Retinal pigment epithelial cell (primary cell): ENCODE data around the gene PERM1.
A peak's percentile ranks its signal among the peaks of the same experiment; 100 is the strongest.

ENCODE experiments used
- DNase-seq: peaks from one replicate; pipeline ENCODE4 v3.0.0-alpha.2; 2010; ENCODE audit warnings: low read depth
- H3K4me3 ChIP-seq: 2 replicates; pipeline ENCODE4 v1.5.1; 2011; ENCODE audit warnings: mild to moderate bottlenecking, low read length, control low read depth, moderate library complexity
- TF ChIP-seq, protein P1 (sequence below): conservative IDR thresholded peaks from 2 replicates; pipeline ENCODE4 v1.5.1; 2011; ENCODE audit warnings: low read depth, low read length, control low read depth, inconsistent platforms

PERM1 gene

DNA sequence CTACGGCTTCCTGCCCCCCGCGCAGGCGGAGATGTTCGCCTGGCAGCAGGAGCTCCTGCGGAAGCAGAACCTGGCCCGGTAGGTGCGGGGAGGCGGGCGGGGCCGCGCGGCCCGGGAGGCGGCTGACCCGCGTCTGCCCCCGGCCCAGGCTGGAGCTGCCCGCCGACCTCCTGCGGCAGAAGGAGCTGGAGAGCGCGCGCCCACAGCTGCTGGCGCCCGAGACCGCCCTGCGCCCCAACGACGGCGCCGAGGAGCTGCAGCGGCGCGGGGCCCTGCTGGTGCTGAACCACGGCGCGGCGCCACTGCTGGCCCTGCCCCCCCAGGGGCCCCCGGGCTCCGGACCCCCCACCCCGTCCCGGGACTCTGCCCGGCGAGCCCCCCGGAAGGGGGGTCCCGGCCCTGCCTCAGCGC is 39.5 kb downstream of the PERM1 start:
- peak overlapping the region; percentile 42 for H3K4me3 ChIP-seq
- DNase-seq, result no peak
- TF ChIP-seq, protein P1, sequence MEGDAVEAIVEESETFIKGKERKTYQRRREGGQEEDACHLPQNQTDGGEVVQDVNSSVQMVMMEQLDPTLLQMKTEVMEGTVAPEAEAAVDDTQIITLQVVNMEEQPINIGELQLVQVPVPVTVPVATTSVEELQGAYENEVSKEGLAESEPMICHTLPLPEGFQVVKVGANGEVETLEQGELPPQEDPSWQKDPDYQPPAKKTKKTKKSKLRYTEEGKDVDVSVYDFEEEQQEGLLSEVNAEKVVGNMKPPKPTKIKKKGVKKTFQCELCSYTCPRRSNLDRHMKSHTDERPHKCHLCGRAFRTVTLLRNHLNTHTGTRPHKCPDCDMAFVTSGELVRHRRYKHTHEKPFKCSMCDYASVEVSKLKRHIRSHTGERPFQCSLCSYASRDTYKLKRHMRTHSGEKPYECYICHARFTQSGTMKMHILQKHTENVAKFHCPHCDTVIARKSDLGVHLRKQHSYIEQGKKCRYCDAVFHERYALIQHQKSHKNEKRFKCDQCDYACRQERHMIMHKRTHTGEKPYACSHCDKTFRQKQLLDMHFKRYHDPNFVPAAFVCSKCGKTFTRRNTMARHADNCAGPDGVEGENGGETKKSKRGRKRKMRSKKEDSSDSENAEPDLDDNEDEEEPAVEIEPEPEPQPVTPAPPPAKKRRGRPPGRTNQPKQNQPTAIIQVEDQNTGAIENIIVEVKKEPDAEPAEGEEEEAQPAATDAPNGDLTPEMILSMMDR, result no peak

DNA sequence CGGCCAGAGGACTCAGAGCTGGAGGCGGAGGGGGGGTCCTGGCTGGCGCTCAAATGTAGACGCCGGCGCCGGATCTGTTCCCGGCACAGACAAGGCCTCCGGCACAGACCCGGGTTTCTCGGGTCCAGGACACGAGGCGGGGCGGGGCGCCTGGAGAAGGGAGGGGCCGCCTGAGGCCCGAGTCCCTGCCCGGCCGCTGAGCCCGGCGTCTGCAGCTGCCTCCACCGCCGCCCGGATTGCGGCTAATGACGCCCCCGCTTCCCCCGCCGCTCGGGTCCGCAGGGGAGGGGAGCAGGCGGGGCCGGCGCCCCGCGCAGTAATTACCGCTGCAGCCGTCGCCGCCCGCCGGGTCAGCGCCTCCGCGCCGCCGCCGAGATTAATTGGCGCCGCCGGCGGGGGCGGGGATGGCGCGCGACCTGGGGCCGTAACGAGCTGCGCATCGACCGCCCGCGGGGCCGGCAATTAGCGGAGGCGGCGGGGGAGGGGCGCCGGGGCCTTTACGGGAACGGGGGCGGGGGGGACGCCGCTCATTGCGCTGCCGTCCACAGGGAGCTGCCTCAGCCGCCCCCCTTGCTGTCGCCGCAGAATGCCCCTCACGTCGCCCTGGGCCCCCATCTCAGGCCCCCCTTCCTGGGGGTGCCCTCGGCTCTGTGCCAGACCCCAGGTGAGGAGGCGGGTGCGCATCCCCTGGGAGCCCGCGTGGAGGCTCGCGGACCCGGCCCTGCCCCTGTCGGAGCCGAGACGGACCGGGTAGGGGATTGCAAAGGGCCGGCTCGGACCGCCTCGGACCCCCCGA is 40.1 kb downstream of the PERM1 start:
- TF ChIP-seq, protein P1, result no peak
- H3K4me3 ChIP-seq, result peak overlapping the region; percentile 42
- no peak for DNase-seq

DNA sequence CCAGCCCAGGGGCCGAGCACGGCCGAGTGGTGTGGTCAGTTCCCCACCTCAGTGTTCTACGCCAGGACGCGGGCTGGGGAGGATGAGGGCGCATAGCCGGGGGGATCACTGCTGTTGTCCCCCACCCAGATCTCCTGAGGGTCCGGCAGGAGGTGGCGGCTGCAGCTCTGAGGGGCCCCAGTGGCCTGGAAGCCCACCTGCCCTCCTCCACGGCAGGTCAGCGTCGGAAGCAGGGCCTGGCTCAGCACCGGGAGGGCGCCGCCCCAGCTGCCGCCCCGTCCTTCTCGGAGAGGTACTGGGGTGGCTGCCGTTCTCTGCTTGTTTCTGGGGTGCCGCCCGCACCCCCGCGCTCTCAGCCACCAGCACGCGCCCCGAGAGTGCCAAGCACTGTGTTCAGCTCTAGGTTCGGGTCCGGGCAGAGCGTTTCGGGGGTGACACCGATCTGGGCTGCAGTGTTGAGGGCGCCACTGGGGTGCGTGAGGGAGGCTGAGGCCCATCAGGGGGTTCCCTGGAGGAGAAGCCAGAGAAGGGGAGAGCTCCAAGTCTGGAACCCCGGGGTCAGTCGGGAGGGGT is 40.8 kb downstream of the PERM1 start:
- TF ChIP-seq, protein P1, result no peak
- DNase-seq, result no peak
- peak overlapping the region; percentile 28 for H3K4me3 ChIP-seq

DNA sequence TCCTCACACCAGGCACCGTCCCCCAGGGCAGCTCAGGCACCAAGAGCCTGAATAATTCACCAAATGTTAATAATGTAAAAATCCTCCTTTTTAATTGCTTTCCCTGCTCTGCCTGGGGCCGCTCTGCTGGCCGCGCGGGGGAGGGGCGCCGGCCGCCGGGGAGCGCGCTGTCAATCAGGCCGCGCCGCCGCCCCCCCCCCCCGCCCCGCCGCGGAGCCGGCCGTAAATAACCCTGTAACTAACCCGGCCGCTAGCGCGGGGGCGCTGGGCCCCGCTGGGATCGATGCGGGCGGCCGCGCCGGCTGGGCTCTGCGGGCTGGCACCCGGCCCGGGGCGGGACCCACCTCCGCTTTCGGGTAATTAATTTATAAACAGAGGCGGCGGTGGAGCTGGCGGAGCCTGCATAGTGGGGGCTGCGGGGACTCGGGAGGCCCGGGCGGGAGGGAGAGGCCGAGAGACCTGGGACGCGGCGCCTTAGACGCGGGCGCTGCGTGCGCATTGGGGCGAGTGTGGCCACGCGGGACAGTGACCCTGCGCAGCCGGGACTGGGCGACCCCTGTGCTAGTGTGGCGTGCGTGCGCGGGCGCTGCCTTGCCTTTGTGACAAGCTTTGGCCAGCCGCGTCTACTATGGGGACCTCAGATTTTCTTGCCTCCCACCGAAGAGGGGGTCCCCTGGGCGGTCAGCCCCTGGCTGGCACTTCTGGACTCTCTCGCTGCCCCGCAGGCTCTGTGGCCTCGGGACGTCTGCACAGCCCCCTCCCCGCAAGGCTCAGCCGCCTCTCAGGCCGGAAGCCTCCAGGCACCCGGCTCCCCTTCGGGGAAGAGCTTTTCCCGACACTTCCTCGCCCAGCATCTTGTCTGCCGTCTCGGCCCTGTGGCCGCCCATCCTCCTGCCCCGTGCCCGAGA is 41.5 kb downstream of the PERM1 start:
- peak overlapping the region; percentile 28 for H3K4me3 ChIP-seq
- no peak for DNase-seq
- TF ChIP-seq, protein P1, result no peak

DNA sequence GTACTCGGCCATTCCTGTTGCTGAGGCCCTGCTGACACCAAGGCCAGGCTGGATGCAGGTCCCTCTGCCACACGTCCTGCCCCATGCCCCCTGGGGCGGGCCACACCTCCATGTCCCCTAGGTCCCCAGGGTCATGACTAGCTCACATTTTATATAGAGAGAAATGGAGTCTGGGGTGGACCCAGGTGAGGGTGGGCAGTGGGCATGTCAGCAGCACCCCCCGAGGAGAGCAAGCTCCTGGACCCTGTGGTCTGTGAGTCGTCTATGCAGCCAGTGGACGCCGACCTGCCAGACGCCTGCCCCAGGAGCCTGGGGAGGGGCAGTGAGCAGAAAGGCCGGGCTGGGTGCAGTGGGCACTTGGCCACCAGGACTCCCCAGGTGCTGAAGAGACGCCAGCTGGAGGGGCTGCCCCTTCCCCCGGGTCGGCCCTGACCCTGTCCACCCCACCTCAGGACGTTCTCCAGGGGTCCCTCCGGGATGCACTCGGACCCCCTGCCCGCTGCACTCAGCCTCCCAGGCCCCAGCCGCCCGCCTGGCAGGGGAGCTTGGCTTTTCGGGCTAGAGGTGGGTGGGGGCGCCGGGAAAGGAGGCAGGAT is 42.3 kb downstream of the PERM1 start:
- TF ChIP-seq, protein P1, result no peak
- no peak overlapping the region for H3K4me3 ChIP-seq
- no peak for DNase-seq

DNA sequence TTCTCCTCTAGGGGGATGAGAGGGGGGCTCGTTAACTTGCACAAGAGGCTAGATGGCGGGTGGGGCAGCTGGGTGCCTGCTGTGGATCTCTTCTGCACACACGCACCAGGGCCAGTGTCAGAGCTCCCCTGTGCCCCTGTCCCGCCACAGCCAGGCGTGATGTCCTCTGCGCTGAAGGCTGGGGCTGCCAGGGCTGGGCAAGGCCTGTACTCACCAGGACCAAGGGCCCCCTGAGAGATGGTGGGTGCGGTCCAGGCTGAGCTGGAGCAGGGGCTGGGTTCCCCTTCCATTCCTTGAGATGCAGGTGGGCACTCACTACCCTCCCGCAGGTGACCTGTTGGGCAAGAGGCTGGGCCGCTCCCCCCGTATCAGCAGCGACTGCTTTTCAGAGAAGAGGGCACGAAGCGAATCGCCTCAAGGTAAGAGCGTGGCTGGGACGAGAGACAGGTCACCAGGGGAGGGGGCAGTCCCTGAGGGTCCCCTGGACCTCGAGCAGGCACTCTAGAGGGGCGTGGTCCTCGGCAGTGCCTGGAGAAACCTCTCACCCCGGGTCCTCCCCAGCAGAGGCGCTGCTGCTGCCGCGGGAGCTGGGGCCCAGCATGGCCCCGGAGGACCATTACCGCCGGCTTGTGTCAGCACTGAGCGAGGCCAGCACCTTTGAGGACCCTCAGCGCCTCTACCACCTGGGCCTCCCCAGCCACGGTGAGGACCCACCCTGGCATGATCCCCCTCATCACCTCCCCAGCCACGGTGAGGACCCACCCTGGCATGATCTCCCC is 43.0 kb downstream of the PERM1 start:
- no peak for DNase-seq
- TF ChIP-seq, protein P1, result no peak
- H3K4me3 ChIP-seq, result no peak overlapping the region
